B cell (primary cell): ENCODE data around the gene TTC28.

Experiments used
- CTCF ChIP-seq: fragments of 200-600 bp; IDR thresholded peaks from one replicate; pipeline ENCODE4 v1.8.0; 2022; ENCODE audit warnings: antibody characterized with exemption, mild to moderate bottlenecking
- EZH2 ChIP-seq: IDR thresholded peaks from 2 replicates; pipeline ENCODE4 v1.6.1; 2012; ENCODE audit warnings: borderline replicate concordance, low read depth, mild to moderate bottlenecking, moderate library complexity, low read length; ENCODE audit not compliant: insufficient read depth, poor library complexity, severe bottlenecking

- no peak for TF ChIP-seq CTCF
- TF ChIP-seq EZH2: no peak
Observed at GRCh38 chr22:28581016-28581415, 98.6 kb downstream of the TTC28 start.
